Stimulated activated CD4-positive, alpha-beta T cell treated with anti-CD3 and anti-CD28 coated beads, Interleukin-4, amount 100 ng/mL, for 1 hour (primary cell): ENCODE data around the gene SEPHS2.
"Not testable (repeated sequence)": the region's sequence is repeated elsewhere in the genome, so short reads cannot be mapped to it uniquely, and the experiment has no call there.

ENCODE experiments used
- DNase-seq: peaks from one replicate; pipeline ENCODE4 v3.0.0-alpha.2; 2020

SEPHS2 gene

GRCh38 chr16:30461426-30461825 lies 15.8 kb upstream of the SEPHS2 start:
- not testable (repeated sequence) for DNase-seq

- DNase-seq: no peak
Measured at GRCh38 chr16:30459456-30459855, 13.8 kb upstream of the SEPHS2 start.

- DNase-seq: peak; percentile 83
Measured at GRCh38 chr16:30458561-30459394, 13.1 kb upstream of the SEPHS2 start.

GRCh38 chr16:30457743-30458560 lies 12.3 kb upstream of the SEPHS2 start:
- no peak for DNase-seq

GRCh38 chr16:30457256-30457655 lies 11.6 kb upstream of the SEPHS2 start:
- no peak for DNase-seq

GRCh38 chr16:30456302-30456701 lies 10.6 kb upstream of the SEPHS2 start:
- DNase-seq: no peak

- DNase-seq: not testable (repeated sequence)
Measured at GRCh38 chr16:30452709-30453580, 7.3 kb upstream of the SEPHS2 start.

- no peak for DNase-seq
Measured at GRCh38 chr16:30449116-30449435, 3.4 kb upstream of the SEPHS2 start.

GRCh38 chr16:30447512-30448226 lies 2.0 kb upstream of the SEPHS2 start:
- no peak for DNase-seq

GRCh38 chr16:30446203-30446595 lies 525 bp upstream of the SEPHS2 start:
- DNase-seq: no peak

GRCh38 chr16:30445149-30445407 lies 596 bp downstream of the SEPHS2 start:
- DNase-seq: no peak

GRCh38 chr16:30444231-30445148 lies 1.2 kb downstream of the SEPHS2 start:
- DNase-seq: no peak

GRCh38 chr16:30443631-30444030 lies 2.0 kb downstream of the SEPHS2 start:
- no peak for DNase-seq

- DNase-seq: no peak
Measured at GRCh38 chr16:30439720-30440348, 5.8 kb downstream of the SEPHS2 start.

- no peak for DNase-seq
Measured at GRCh38 chr16:30438835-30439234, 6.8 kb downstream of the SEPHS2 start.

GRCh38 chr16:30437511-30438046 lies 8.1 kb downstream of the SEPHS2 start:
- DNase-seq: no peak

- DNase-seq: peak; percentile 28
Measured at GRCh38 chr16:30434852-30435251, 10.8 kb downstream of the SEPHS2 start.

- DNase-seq: peak; percentile 26
Measured at GRCh38 chr16:30430428-30430970, 15.2 kb downstream of the SEPHS2 start.

GRCh38 chr16:30429678-30430427 lies 15.8 kb downstream of the SEPHS2 start, which contains the start of gene DCTPP1:
Gene DCTPP1 (minus strand): TSS chr16:30430030. CDS start chr16:30429980, 50 bp downstream.
- DNase-seq: peak; percentile 94

- no peak for DNase-seq
Measured at GRCh38 chr16:30429418-30429677, 16.3 kb downstream of the SEPHS2 start.
